HCT116 (cell line): ENCODE measurements around the gene SLC66A3. TPM values are rescaled to one million over a fixed set of nuclear protein-coding genes. Genes with fewer than 3 reads are reported as not detected.
A peak's percentile ranks its signal among the peaks of the same experiment; 100 is the strongest.

Source experiments
- ATAC-seq: fragments of 200-7000 bp; cut with Tn5 transposase; 2 replicates; pipeline ENCODE4 v1.9.1; 2020; ENCODE audit warnings: mild to moderate bottlenecking, moderate library complexity
- BruUV-seq: library from RNA; stranded (reverse); fragments of 400-500 nt; replicated peaks from 2 replicates; lab custom pipeline; 2021; lab: Mats Ljungman, UMichigan
- CTCF ChIA-PET: fragments of 300-600 bp; sonication (Branson Sonifier 250); formaldehyde crosslinking; loops from one replicate; lab custom pipeline; 2021; ENCODE audit warnings: antibody characterized with exemption; lab: Charles Lee
- POLR2A ChIA-PET: fragments of 300-600, 350-600 bp; sonication (Branson Sonifier 250); formaldehyde crosslinking; loops from one replicate; lab custom pipeline; 2021; ENCODE audit warnings: antibody characterized with exemption; lab: Charles Lee
- RAD21 ChIA-PET, 2 experiments: fragments of 300-600 bp; sonication (Branson Sonifier 250); formaldehyde crosslinking; loops; one replicate each; lab custom pipeline; 2023; ENCODE audit warnings: low total read pairs in 2 of 2; ENCODE audit not compliant: uncharacterized antibody in 2 of 2, unreplicated experiment in 2 of 2, low non-redundant PET in 1 of 2; lab: Charles Lee
- DNase-seq: peaks from one replicate; pipeline ENCODE4 v3.0.0-alpha.2; 2010; ENCODE audit warnings: low read depth, low spot score
- H2AFZ ChIP-seq: fragments of 200-600 bp; shearing (Covaris generic), sonication (generic); 2 replicates; pipeline ENCODE4 v1.6.1; 2017; ENCODE audit warnings: low read depth, mixed run types, mixed read lengths, antibody characterized with exemption, low read length; ENCODE audit not compliant: poor library complexity, severe bottlenecking
- H3K27ac ChIP-seq: 2 replicates; pipeline ENCODE4 v1.5.1; 2012; ENCODE audit warnings: low read depth, low read length
- H3K27me3 ChIP-seq: fragments of 200-600 bp; sonication (generic); 2 replicates; pipeline ENCODE4 v1.6.1; 2016; ENCODE audit warnings: mixed run types, low read length, mixed read lengths; ENCODE audit not compliant: insufficient read depth
- H3K36me3 ChIP-seq, 2 experiments: fragments of 200-500 bp in 1 of 2; fragments of 200-600 bp in 1 of 2; sonication (Bioruptor generic) in 1 of 2; sonication (generic) in 1 of 2; 2 replicates each; pipeline versions ENCODE4 v1.5.1 to v1.6.1; 2014 to 2016; ENCODE audit warnings: low read length in 2 of 2, inconsistent platforms in 1 of 2, mixed read lengths in 1 of 2, mixed run types in 1 of 2; ENCODE audit not compliant: insufficient read depth in 2 of 2, control insufficient read depth in 1 of 2
- H3K4me1 ChIP-seq, 2 experiments: fragments of 200-600 bp in 1 of 2; sonication (generic) in 1 of 2; 2 replicates each; pipeline versions ENCODE4 v1.5.1 to v1.6.1; 2012 to 2017; ENCODE audit warnings: low read length in 2 of 2, inconsistent platforms in 1 of 2, mild to moderate bottlenecking in 1 of 2, mixed read lengths in 1 of 2, mixed run types in 1 of 2, moderate library complexity in 1 of 2; ENCODE audit not compliant: insufficient read depth in 2 of 2, control insufficient read depth in 1 of 2
- H3K4me2 ChIP-seq: fragments of 200-600 bp; sonication (generic); 2 replicates; pipeline ENCODE4 v1.6.1; 2017; ENCODE audit warnings: mixed run types, low read length, mixed read lengths
- H3K4me3 ChIP-seq, 2 experiments: fragments of 200-600 bp in 1 of 2; sonication (generic) in 1 of 2; replicated peaks in 1 of 2; 2 replicates each; pipeline ENCODE4 v1.5.1; 2011 to 2016; ENCODE audit warnings: low read length in 2 of 2, control low read depth in 1 of 2, low read depth in 1 of 2, mild to moderate bottlenecking in 1 of 2, mixed read lengths in 1 of 2, mixed run types in 1 of 2
- H3K79me2 ChIP-seq: fragments of 200-600 bp; sonication (generic); 2 replicates; pipeline ENCODE4 v1.6.1; 2017; ENCODE audit warnings: mild to moderate bottlenecking, mixed run types, low read length, moderate library complexity, mixed read lengths; ENCODE audit not compliant: insufficient read depth
- H3K9ac ChIP-seq: fragments of 200-600 bp; sonication (generic); 2 replicates; pipeline ENCODE4 v1.6.1; 2016; ENCODE audit warnings: low read length, mixed read lengths
- H3K9me2 ChIP-seq: fragments of 200-600 bp; sonication (generic), shearing (Covaris generic); 2 replicates; pipeline ENCODE4 v1.6.1; 2017; ENCODE audit warnings: mixed run types, mild to moderate bottlenecking, moderate library complexity; ENCODE audit not compliant: insufficient read depth
- H3K9me3 ChIP-seq, 2 experiments: fragments of 200-500 bp in 1 of 2; fragments of 200-600 bp in 1 of 2; sonication (Bioruptor generic) in 1 of 2; sonication (generic) in 1 of 2; 2 replicates each; pipeline ENCODE4 v1.6.1; 2014 to 2017; ENCODE audit warnings: low read length in 2 of 2, mixed read lengths in 2 of 2, inconsistent platforms in 1 of 2, low read depth in 1 of 2, mild to moderate bottlenecking in 1 of 2, mixed run types in 1 of 2, moderate library complexity in 1 of 2; ENCODE audit not compliant: control insufficient read depth in 1 of 2, insufficient read depth in 1 of 2
- H4K20me1 ChIP-seq: fragments of 200-600 bp; sonication (generic), shearing (Covaris generic); 2 replicates; pipeline ENCODE4 v1.6.1; 2017; ENCODE audit warnings: mixed run types, mild to moderate bottlenecking, moderate library complexity; ENCODE audit not compliant: insufficient read depth
- ATF3 ChIP-seq: IDR thresholded peaks from 2 replicates; pipeline ENCODE4 v1.6.1; 2012
- CBX3 ChIP-seq: IDR thresholded peaks from 2 replicates; pipeline ENCODE4 v1.6.1; 2012; ENCODE audit warnings: low read depth
- CEBPB ChIP-seq: IDR thresholded peaks from 2 replicates; pipeline ENCODE4 v1.6.1; 2012; ENCODE audit warnings: low read depth
- CTCF ChIP-seq, 3 experiments: fragments of 200-600 bp in 1 of 3; sonication (generic) in 1 of 3; IDR thresholded peaks in 2 of 3; conservative IDR thresholded peaks in 1 of 3; 2 replicates each; pipeline ENCODE4 v1.5.1; 2012 to 2017; ENCODE audit warnings: low read depth in 2 of 3, low read length in 2 of 3, antibody characterized with exemption in 1 of 3, borderline replicate concordance in 1 of 3, control low read depth in 1 of 3, mild to moderate bottlenecking in 1 of 3, mixed read lengths in 1 of 3, mixed run types in 1 of 3, moderate library complexity in 1 of 3; ENCODE audit not compliant: insufficient read depth in 1 of 3
- EGR1 ChIP-seq: IDR thresholded peaks from 2 replicates; pipeline ENCODE4 v1.6.1; 2012; ENCODE audit warnings: low read depth
- EZH2phosphoT487 ChIP-seq: fragments of 200-600 bp; IDR thresholded peaks from 2 replicates; pipeline ENCODE4 v1.6.1; 2018; ENCODE audit warnings: antibody characterized with exemption, borderline replicate concordance
- FOSL1 ChIP-seq: IDR thresholded peaks from 2 replicates; pipeline ENCODE4 v1.6.1; 2012; ENCODE audit warnings: low read depth
- JUND ChIP-seq: IDR thresholded peaks from 2 replicates; pipeline ENCODE4 v1.6.1; 2012
- MAX ChIP-seq: IDR thresholded peaks from 2 replicates; pipeline ENCODE4 v1.6.1; 2012
- POLR2A ChIP-seq: IDR thresholded peaks from 2 replicates; pipeline ENCODE4 v1.7.0; 2011; ENCODE audit warnings: borderline replicate concordance; ENCODE audit not compliant: insufficient read depth, insufficient read length; ENCODE audit errors: extremely low read depth
- RAD21 ChIP-seq: IDR thresholded peaks from 2 replicates; pipeline ENCODE4 v1.6.1; 2012; ENCODE audit warnings: low read depth, mild to moderate bottlenecking
- SIN3A ChIP-seq: IDR thresholded peaks from 2 replicates; pipeline ENCODE4 v1.6.1; 2012; ENCODE audit warnings: low read depth
- SRF ChIP-seq: IDR thresholded peaks from 2 replicates; pipeline ENCODE4 v1.6.1; 2012; ENCODE audit warnings: low read depth
- TCF7L2 ChIP-seq: IDR thresholded peaks from 2 replicates; pipeline ENCODE4 v1.7.0; 2011; ENCODE audit warnings: borderline replicate concordance, inconsistent platforms; ENCODE audit not compliant: insufficient read depth, insufficient read length; ENCODE audit errors: extremely low read depth
- YY1 ChIP-seq: IDR thresholded peaks from 2 replicates; pipeline ENCODE4 v1.6.1; 2011; ENCODE audit warnings: low read length, low read depth, moderate library complexity, mild to moderate bottlenecking; ENCODE audit not compliant: insufficient replicate concordance; ENCODE audit errors: extremely low read depth
- ZFX ChIP-seq: fragments of 450-650 bp; IDR thresholded peaks from 2 replicates; pipeline ENCODE4 v1.6.1; 2017
- ZNF274 ChIP-seq: fragments of 200-500 bp; sonication (Bioruptor generic); IDR thresholded peaks from 2 replicates; pipeline ENCODE4 v1.6.1; 2014; ENCODE audit warnings: mild to moderate bottlenecking, low read depth, low read length, inconsistent platforms
- intact Hi-C: fragments of 100-400 bp; cut with micrococcal nuclease; formaldehyde crosslinking; loops from 2 replicates; pipeline ENCODE4 v1.10.0; 2022
- total RNA-seq: library from RNA; stranded (reverse); gene quantifications from one replicate; pipeline ENCODE4 v1.2.1, GENCODE V29; 2021; ENCODE audit not compliant: unreplicated experiment

Gene SLC66A3
- total RNA-seq, 1 experiment from 2014 or later = 15.9 TPM

- Histone ChIP-seq H3K9me3 (no peaks in the 10 kb centered on the region), H3K36me3 (peaks cover 4 to 14% of the 10 kb centered on the region in 2 experiments; a peak in 3 of 4 replicates)
- no TSS peak for BruUV-seq
These were observed 32.5 kb downstream of the SLC66A3 start for GRCh38 chr2:11187731-11188130.

GRCh38 chr2:11196246-11196645 is 41.0 kb downstream of the SLC66A3 start:
- Histone ChIP-seq H4K20me1 (no peaks in the 10 kb centered on the region), H3K4me2 (no peak overlapping the region), H3K4me3 (no peak overlapping the region), H3K9ac (no peak overlapping the region), H3K27ac (no peak overlapping the region), H3K9me2 (no peaks in the 10 kb centered on the region), H3K36me3 (peaks cover 8 to 24% of the 10 kb centered on the region in 2 experiments), H3K9me3 (no peaks in the 10 kb centered on the region), H2AFZ (no peak overlapping the region), H3K4me1 (no peaks in the 10 kb centered on the region), H3K79me2 (no peaks in the 10 kb centered on the region), H3K27me3 (no peaks in the 10 kb centered on the region)
- no peak for TF ChIP-seq CBX3
- no peak for TF ChIP-seq ZNF274
- no peak for TF ChIP-seq SRF
- no peak for TF ChIP-seq ATF3
- TF ChIP-seq FOSL1 = no peak
- TF ChIP-seq RAD21 = no peak
- TF ChIP-seq CEBPB = no peak
- no peak for TF ChIP-seq JUND
- no peak for TF ChIP-seq EZH2phosphoT487
- no peak for TF ChIP-seq TCF7L2
- no peak for TF ChIP-seq ZFX
- TF ChIP-seq SIN3A = no peak
- no peak for TF ChIP-seq YY1
- no peak for TF ChIP-seq MAX
- BruUV-seq = no TSS peak
- ChIA-PET RAD21 (no interaction called here), POLR2A (no interaction called here), CTCF (no interaction called here)
- intact Hi-C loops = no loop called here
- no peak for ATAC-seq
- DNase-seq = no peak

More at GRCh38 chr2:11187731-11188130, 32.5 kb downstream of the SLC66A3 start:
- H3K4me2 ChIP-seq = peak overlapping the region; percentile 15; the same call in 1 of the 2 replicates
- CTCF ChIA-PET = no interaction called here
- ATAC-seq (no peak), DNase-seq (no peak)
- no peaks in the 10 kb centered on the region for H3K79me2 ChIP-seq
- H3K27ac ChIP-seq = no peak overlapping the region
- H3K27me3 ChIP-seq = no peaks in the 10 kb centered on the region
- RAD21 ChIA-PET = no interaction called here
- no peak overlapping the region for H3K9ac ChIP-seq
- H2AFZ ChIP-seq = no peak overlapping the region
- intact Hi-C loops = no loop called here
- H3K9me2 ChIP-seq = no peaks in the 10 kb centered on the region
- no peak for TF ChIP-seq TCF7L2
- TF ChIP-seq CTCF (IDR thresholded peaks at IDR 0.05 in 2 of 3, conservative IDR thresholded peaks at IDR 0.05 in 1 of 3; ENCODE audit: borderline replicate concordance in 1 of 3, insufficient read depth in 1 of 3, low read depth in 2 of 3, low read length in 2 of 3) = no peak
- TF ChIP-seq POLR2A = no peak
- no peak for TF ChIP-seq EGR1
- POLR2A ChIA-PET = no interaction called here
- H3K4me1 ChIP-seq = peaks cover 0 to 9% of the 10 kb centered on the region in 2 experiments; a peak in 2 of 4 replicates
- H3K4me3 ChIP-seq = no peak overlapping the region
- no peaks in the 10 kb centered on the region for H4K20me1 ChIP-seq
